ENCODE data around the gene HLTF. TPM values are rescaled to one million over a fixed set of nuclear protein-coding genes. Genes with fewer than 3 reads are reported as not detected.

Gene HLTF
- total RNA-seq, 4 donors from 2014 or later = 3.0 to 13.5 (median 7.2) TPM

- no peak for TF ChIP-seq CTCF (IDR thresholded peaks at IDR 0.05)
- no peak for TF ChIP-seq EP300 (IDR thresholded peaks at IDR 0.05; ENCODE audit: low read depth)
- no peak for TF ChIP-seq POLR2A (IDR thresholded peaks at IDR 0.05)
- no peaks in the 10 kb centered on the region for H3K9me3 ChIP-seq
- WGBS, 2 donors (ENCODE audit: low coverage in 1 of 2) = 10 to 14% methylated on average over 2 to 4 of the region's 4 CpGs
- in situ Hi-C loops (cut with MboI; ENCODE audit: low pct_ligation_motif_present in 1 of 4, low pct_unique_long_range_greater_than_20kb in 1 of 4, low sequenced_read_pairs in 3 of 4) = loop anchor here in 1 of 4 donors (10.0 kb wide), 1 partner anchor 146 kb away; no protein-coding TSS in a partner anchor
- no peaks in the 10 kb centered on the region for H3K27me3 ChIP-seq
- H3K4me1 ChIP-seq = peaks cover 5 to 32% (median 17%) of the 10 kb centered on the region in 4 donors
- intact Hi-C loops (cut with DNase I; ENCODE audit: low total_unique reads) = no loop called here
- peak overlapping the region; percentile 91 to 93 (median 91) for H3K4me3 ChIP-seq
- peak overlapping the region; percentile 91 to 96 (median 94) for H3K27ac ChIP-seq
- no peak for DNase-seq
- H3K36me3 ChIP-seq = no peaks in the 10 kb centered on the region
Measured at GRCh38 chr3:149128821-149129220, 42.5 kb upstream of the HLTF start.

- H3K9me3 ChIP-seq = no peaks in the 10 kb centered on the region
- H3K27me3 ChIP-seq = no peaks in the 10 kb centered on the region
- WGBS, 2 donors (ENCODE audit: low coverage in 1 of 2) = 82% methylated on average over 4 of the region's 4 CpGs
- intact Hi-C loops (cut with DNase I; ENCODE audit: low total_unique reads) = no loop called here
- no peaks in the 10 kb centered on the region for H3K36me3 ChIP-seq
- in situ Hi-C loops (cut with MboI; ENCODE audit: low pct_ligation_motif_present in 1 of 4, low pct_unique_long_range_greater_than_20kb in 1 of 4, low sequenced_read_pairs in 3 of 4) = loop anchor here (5.0 to 25.0 kb wide), 4 partner anchors 152 to 364 kb away; no protein-coding TSS in a partner anchor
- no peak overlapping the region for H3K27ac ChIP-seq
- no peak for DNase-seq
- TF ChIP-seq POLR2A (IDR thresholded peaks at IDR 0.05) (no peak), POLR2AphosphoS5 (IDR thresholded peaks at IDR 0.05) (no peak), EP300 (IDR thresholded peaks at IDR 0.05; ENCODE audit: low read depth) (no peak), CTCF (IDR thresholded peaks at IDR 0.05) (no peak)
- no peak overlapping the region for H3K4me3 ChIP-seq
- peaks cover 0 to 3% (median 0%) of the 10 kb centered on the region in 4 donors for H3K4me1 ChIP-seq
Measured at GRCh38 chr3:149122721-149123578, 36.6 kb upstream of the HLTF start.

DNA sequence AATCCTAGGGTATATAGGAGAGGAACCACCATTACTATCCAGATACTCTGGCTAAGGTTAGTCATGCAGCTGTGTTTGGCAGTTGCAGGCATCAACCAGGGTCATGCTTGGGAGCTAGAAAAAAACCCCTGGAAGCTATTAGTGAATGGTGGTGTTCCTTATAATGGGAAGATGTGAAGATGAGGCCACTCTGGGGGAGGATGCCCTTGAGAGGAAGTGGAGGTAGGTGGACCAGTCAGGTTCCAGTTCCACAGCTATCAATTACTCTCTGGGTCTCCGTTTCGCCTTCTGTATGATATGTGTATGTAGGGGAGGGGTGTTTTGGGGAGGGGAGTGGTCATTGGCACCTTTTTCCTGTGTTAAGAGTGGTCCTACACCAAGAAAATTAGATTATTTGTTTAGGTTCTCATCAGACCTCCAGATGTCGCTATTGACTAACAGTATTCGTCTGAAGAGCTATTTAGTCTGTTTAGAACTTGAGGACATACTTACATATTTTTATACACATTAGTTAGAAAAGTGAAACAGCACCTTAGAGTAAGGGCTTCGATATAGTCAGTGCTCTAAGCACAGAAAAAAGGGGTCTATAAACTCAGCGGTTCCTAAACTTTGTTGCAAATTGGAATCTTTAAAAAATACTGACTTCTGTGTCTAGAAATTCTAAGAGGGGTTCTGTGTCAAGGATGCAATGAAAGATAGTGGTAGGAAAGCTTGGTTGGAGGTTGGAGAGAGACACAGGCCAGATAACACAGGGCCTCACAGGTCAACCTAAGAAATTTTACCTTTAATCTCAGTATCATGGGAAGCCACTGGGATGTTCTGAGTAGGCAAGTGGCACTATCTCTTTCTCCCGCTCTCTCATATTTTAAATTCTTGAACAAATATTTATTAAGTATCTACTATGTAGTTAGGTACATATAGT lies 34.0 kb upstream of the HLTF start:
- in situ Hi-C loops (cut with MboI; ENCODE audit: low pct_ligation_motif_present in 1 of 4, low pct_unique_long_range_greater_than_20kb in 1 of 4, low sequenced_read_pairs in 3 of 4) = loop anchor here (5.0 to 25.0 kb wide), 4 partner anchors 154 to 367 kb away; no protein-coding TSS in a partner anchor
- no peaks in the 10 kb centered on the region for H3K36me3 ChIP-seq
- no peak for DNase-seq
- TF ChIP-seq EP300 (IDR thresholded peaks at IDR 0.05; ENCODE audit: low read depth) (no peak), CTCF (IDR thresholded peaks at IDR 0.05) (peak; percentile 49 to 64 (median 57))
- no peaks in the 10 kb centered on the region for H3K9me3 ChIP-seq
- WGBS, 2 donors (ENCODE audit: low coverage in 1 of 2) = 14 to 21% methylated on average over 7 of the region's 7 CpGs
- H3K4me1 ChIP-seq = peaks cover 0 to 3% (median 0%) of the 10 kb centered on the region in 4 donors
- H3K4me3 ChIP-seq = no peak overlapping the region
- no peaks in the 10 kb centered on the region for H3K27me3 ChIP-seq
- intact Hi-C loops (cut with DNase I; ENCODE audit: low total_unique reads) = loop anchor here (2.0 kb wide), 1 partner anchor 152 kb away; no protein-coding TSS in a partner anchor
- H3K27ac ChIP-seq = no peak overlapping the region

GRCh38 chr3:149119466-149119865 lies 33.1 kb upstream of the HLTF start:
- Histone ChIP-seq H3K27ac (no peak overlapping the region), H3K36me3 (no peaks in the 10 kb centered on the region), H3K9me3 (no peaks in the 10 kb centered on the region), H3K4me1 (peaks cover 0 to 3% (median 0%) of the 10 kb centered on the region in 4 donors), H3K4me3 (no peak overlapping the region), H3K27me3 (no peaks in the 10 kb centered on the region)
- no peak for DNase-seq
- intact Hi-C loops (cut with DNase I; ENCODE audit: low total_unique reads) = no loop called here
- in situ Hi-C loops (cut with MboI; ENCODE audit: low pct_ligation_motif_present in 1 of 4, low pct_unique_long_range_greater_than_20kb in 1 of 4, low sequenced_read_pairs in 3 of 4) = loop anchor here (5.0 to 25.0 kb wide), 4 partner anchors 153 to 368 kb away; no protein-coding TSS in a partner anchor
- no peak for TF ChIP-seq POLR2AphosphoS5 (IDR thresholded peaks at IDR 0.05)
- TF ChIP-seq POLR2A (IDR thresholded peaks at IDR 0.05) = no peak
- no peak for TF ChIP-seq EP300 (IDR thresholded peaks at IDR 0.05; ENCODE audit: low read depth)
- TF ChIP-seq CTCF (IDR thresholded peaks at IDR 0.05) = no peak
- WGBS, 2 donors (ENCODE audit: low coverage in 1 of 2) = 78% methylated on average over 1 of the region's 1 CpG; no CpG with 5 or more reads in 1 of the 2 donors

Measured in transverse colon (tissue), 4 donors.